Thyroid gland (tissue), 4 donors: ENCODE measurements around the gene IFI27L1. TPM values are rescaled to one million over a fixed set of nuclear protein-coding genes. Genes with fewer than 3 reads are reported as not detected.

Experiments
- DNase-seq, 2 donors: peaks; one replicate each; pipeline ENCODE4 v3.0.0-alpha.2; 2019
- H3K27ac ChIP-seq, 3 donors: fragments of 200-600 bp; sonication (generic); 1 replicate in 2 of 3; 2 replicates in 1 of 3; pipeline ENCODE4 v1.5.1; 2016 to 2019; ENCODE audit warnings: mild to moderate bottlenecking in 1 of 3, moderate library complexity in 1 of 3
- H3K27me3 ChIP-seq: fragments of 200-600 bp; sonication (generic); one replicate; pipeline ENCODE4 v1.5.1; 2019
- H3K36me3 ChIP-seq, 2 donors: fragments of 200-600 bp; sonication (generic); one replicate each; pipeline ENCODE4 v1.5.1; 2016 to 2019
- H3K4me1 ChIP-seq, 2 donors: fragments of 200-600 bp; sonication (generic); one replicate each; pipeline ENCODE4 v1.5.1; 2017 to 2019
- H3K4me3 ChIP-seq, 3 donors: fragments of 200-600 bp; sonication (generic); replicated peaks in 1 of 3; 1 replicate in 2 of 3; 2 replicates in 1 of 3; pipeline ENCODE4 v1.5.1; 2016; ENCODE audit warnings: mild to moderate bottlenecking in 1 of 3
- H3K9me3 ChIP-seq: fragments of 200-600 bp; sonication (generic); one replicate; pipeline ENCODE4 v1.5.1; 2017
- POLR2A ChIP-seq, 2 donors: fragments of 450-650 bp; IDR thresholded peaks; one replicate each; pipeline ENCODE4 v1.6.1; 2017; ENCODE audit warnings: antibody characterized with exemption in 2 of 2, mild to moderate bottlenecking in 2 of 2, moderate library complexity in 1 of 2
- WGBS, 2 donors: methylation state at CpG; one replicate each; pipeline ENCODE4 v1.1.5; 2017; 5-methylcytosine and 5-hydroxymethylcytosine counted together
- intact Hi-C: fragments of 100-400 bp; cut with DNase I; formaldehyde crosslinking; loops from one replicate; pipeline ENCODE4 v1.15.1; 2023
- total RNA-seq, 4 donors: library from RNA; depleted of rRNA; stranded (reverse); fragments of >200 nt; gene quantifications; one replicate each; pipeline ENCODE4 v1.2.3, GENCODE V29; 2016
- TF ChIP-seq, protein P1 (sequence below), 6 experiments: fragments of 200-600 bp in 3 of 6; fragments of 450-650 bp in 3 of 6; sonication (generic) in 3 of 6; IDR thresholded peaks; one replicate each; pipeline ENCODE4 v1.5.1; 2016 to 2019; ENCODE audit warnings: antibody characterized with exemption in 6 of 6, mild to moderate bottlenecking in 2 of 6, inconsistent platforms in 1 of 6, moderate library complexity in 1 of 6

Gene IFI27L1
- total RNA-seq, 4 donors from 2014 or later = 3.4 to 21.3 (median 10.2) TPM

DNA sequence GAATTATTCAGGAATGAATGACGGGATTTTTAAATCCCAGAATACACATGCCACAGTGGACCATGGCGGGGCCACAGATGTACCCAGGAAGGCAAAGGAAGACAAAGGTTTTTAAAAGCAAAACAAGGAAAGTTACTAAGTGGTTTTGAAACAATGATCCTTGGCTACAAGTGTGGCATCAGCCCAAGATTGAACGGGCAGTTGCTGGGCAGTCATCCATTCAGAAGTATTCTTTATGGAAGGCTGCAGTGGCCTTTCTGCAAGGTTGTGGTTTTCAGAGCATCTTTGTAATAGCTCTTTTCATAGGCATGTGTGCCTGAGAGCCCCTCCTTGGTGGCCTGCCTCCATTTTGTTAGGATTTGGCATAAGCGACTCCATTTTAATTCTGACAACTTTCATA, 16.0 kb downstream of the IFI27L1 start:
- TF ChIP-seq POLR2A (IDR thresholded peaks at IDR 0.05) = no peak
- TF ChIP-seq, protein P1, sequence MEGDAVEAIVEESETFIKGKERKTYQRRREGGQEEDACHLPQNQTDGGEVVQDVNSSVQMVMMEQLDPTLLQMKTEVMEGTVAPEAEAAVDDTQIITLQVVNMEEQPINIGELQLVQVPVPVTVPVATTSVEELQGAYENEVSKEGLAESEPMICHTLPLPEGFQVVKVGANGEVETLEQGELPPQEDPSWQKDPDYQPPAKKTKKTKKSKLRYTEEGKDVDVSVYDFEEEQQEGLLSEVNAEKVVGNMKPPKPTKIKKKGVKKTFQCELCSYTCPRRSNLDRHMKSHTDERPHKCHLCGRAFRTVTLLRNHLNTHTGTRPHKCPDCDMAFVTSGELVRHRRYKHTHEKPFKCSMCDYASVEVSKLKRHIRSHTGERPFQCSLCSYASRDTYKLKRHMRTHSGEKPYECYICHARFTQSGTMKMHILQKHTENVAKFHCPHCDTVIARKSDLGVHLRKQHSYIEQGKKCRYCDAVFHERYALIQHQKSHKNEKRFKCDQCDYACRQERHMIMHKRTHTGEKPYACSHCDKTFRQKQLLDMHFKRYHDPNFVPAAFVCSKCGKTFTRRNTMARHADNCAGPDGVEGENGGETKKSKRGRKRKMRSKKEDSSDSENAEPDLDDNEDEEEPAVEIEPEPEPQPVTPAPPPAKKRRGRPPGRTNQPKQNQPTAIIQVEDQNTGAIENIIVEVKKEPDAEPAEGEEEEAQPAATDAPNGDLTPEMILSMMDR (IDR thresholded peaks at IDR 0.05) = no peak
- DNase-seq = peak; percentile 53
- no peaks in the 10 kb centered on the region for H3K9me3 ChIP-seq
- no peaks in the 10 kb centered on the region for H3K4me1 ChIP-seq
- H3K27ac ChIP-seq = no peak overlapping the region
- H3K27me3 ChIP-seq = no peaks in the 10 kb centered on the region
- H3K4me3 ChIP-seq = no peak overlapping the region
- 66 to 72% methylated on average over 4 of the region's 4 CpGs for WGBS, 2 donors
- intact Hi-C loops = no loop called here
- no peaks in the 10 kb centered on the region for H3K36me3 ChIP-seq

DNA sequence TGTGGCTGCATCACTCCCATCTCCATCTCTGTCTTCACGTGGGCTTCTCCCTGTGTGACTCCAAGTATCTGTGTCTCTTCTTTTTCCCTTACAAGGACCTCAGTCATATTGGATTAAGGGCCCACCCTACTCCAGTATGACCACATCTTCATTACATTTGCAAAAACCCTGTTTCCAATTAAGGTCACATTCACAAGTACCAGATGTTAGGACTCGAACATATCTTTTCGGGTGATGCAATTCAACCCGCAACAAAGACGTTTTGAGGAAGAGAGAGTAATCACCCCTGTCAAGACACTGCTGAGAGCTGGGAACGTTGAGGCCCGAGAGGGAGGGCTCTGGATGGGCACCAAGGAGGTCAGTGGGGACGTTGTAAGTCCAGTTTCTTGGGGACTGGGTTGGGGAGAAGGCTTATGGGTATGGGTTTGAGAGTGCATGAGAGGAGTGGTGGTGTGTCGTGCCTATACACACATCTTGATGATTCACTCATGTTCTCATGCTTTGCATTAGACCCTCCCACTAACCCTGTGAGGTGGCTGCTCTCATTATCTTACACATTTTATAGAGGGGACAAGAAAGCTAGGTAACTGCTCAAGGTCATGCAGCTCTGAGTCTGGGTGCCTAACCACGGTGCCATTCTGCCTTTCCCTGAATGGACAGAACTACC, 17.3 kb downstream of the IFI27L1 start:
- 74 to 88% methylated on average over 10 of the region's 10 CpGs for WGBS, 2 donors
- H3K9me3 ChIP-seq = no peaks in the 10 kb centered on the region
- DNase-seq = no peak
- no peaks in the 10 kb centered on the region for H3K27me3 ChIP-seq
- H3K4me1 ChIP-seq = no peaks in the 10 kb centered on the region
- no peak overlapping the region for H3K27ac ChIP-seq
- TF ChIP-seq POLR2A (IDR thresholded peaks at IDR 0.05) = no peak
- TF ChIP-seq, protein P1 (IDR thresholded peaks at IDR 0.05) = no peak
- no peak overlapping the region for H3K4me3 ChIP-seq
- intact Hi-C loops = no loop called here
- H3K36me3 ChIP-seq = no peaks in the 10 kb centered on the region

DNA sequence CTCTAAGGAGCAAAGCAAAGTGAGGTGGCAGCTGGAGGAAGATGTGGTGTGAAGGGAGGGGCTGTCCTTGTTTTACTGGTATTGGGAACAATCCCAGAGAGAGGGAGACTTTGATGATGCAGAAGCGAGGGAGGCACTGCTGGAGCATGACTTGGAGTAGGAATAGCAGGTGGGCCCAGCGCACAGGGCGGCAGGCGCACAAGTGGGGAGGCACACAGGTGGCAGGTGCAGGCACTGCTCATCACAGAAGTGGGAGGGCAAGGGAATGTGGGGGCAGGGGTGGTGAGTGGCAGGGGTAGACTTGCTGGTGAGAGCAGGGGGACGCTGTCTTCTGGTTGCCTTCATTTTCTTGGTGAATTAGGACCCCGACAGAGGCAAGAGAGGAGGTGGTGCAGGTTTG, 17.9 kb downstream of the IFI27L1 start:
- H3K36me3 ChIP-seq = no peaks in the 10 kb centered on the region
- no peak overlapping the region for H3K27ac ChIP-seq
- no peak for DNase-seq
- TF ChIP-seq, protein P1 (IDR thresholded peaks at IDR 0.05) = no peak
- no peak for TF ChIP-seq POLR2A (IDR thresholded peaks at IDR 0.05)
- no peaks in the 10 kb centered on the region for H3K27me3 ChIP-seq
- no peaks in the 10 kb centered on the region for H3K4me1 ChIP-seq
- no peak overlapping the region for H3K4me3 ChIP-seq
- H3K9me3 ChIP-seq = no peaks in the 10 kb centered on the region
- 85 to 95% methylated on average over 6 of the region's 6 CpGs for WGBS, 2 donors
- intact Hi-C loops = no loop called here

DNA sequence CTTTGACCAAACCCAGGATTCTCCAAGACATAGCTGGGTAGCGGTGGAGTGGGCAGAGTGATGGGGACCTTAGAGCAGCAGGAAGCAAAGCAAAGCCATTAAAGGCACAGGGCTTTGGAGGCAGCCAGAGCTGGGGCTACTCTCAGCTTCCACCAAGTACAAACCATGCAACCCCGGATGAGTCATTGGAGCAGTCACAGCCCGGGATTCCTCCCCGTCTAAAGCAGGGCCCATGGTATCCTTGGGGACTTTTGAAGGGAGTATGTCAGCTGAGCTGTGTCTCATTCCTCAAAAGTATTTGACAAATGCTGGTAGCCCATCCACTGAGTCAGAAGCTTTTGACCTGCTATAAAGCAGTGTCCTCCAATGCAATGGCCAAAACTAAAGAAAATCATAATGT, 19.7 kb downstream of the IFI27L1 start:
- Histone ChIP-seq H3K4me1 (no peaks in the 10 kb centered on the region), H3K36me3 (no peaks in the 10 kb centered on the region), H3K9me3 (no peaks in the 10 kb centered on the region), H3K27me3 (no peaks in the 10 kb centered on the region), H3K27ac (no peak overlapping the region), H3K4me3 (no peak overlapping the region)
- intact Hi-C loops = no loop called here
- no peak for TF ChIP-seq POLR2A (IDR thresholded peaks at IDR 0.05)
- TF ChIP-seq, protein P1 (IDR thresholded peaks at IDR 0.05) = no peak
- 63 to 68% methylated on average over 4 of the region's 4 CpGs for WGBS, 2 donors
- DNase-seq = no peak

DNA sequence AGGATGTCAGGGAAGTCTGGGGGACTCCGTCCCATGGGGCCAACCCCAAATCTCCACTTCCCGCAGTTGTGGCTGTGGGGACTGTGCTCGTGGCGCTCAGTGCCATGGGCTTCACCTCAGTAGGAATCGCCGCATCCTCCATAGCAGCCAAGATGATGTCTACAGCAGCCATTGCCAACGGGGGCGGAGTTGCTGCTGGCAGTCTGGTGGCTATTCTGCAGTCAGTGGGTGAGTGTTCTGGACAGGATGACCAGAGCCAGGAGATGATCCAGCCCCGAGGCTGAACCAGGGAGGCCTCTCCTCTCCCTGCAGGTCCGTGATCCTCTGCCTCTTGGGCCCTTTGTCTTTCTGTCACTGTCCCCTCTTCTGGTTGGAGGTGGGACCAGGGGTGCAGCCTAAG, 20.6 kb downstream of the IFI27L1 start:
- 91 to 92% methylated on average over 6 to 10 of the region's 10 CpGs for WGBS, 2 donors
- no peaks in the 10 kb centered on the region for H3K36me3 ChIP-seq
- TF ChIP-seq POLR2A (IDR thresholded peaks at IDR 0.05) = no peak
- TF ChIP-seq, protein P1 (IDR thresholded peaks at IDR 0.05) = no peak
- intact Hi-C loops = no loop called here
- no peak overlapping the region for H3K27ac ChIP-seq
- no peaks in the 10 kb centered on the region for H3K27me3 ChIP-seq
- no peak for DNase-seq
- H3K4me1 ChIP-seq = no peaks in the 10 kb centered on the region
- no peaks in the 10 kb centered on the region for H3K9me3 ChIP-seq
- no peak overlapping the region for H3K4me3 ChIP-seq
